ENCODE results near the gene TMEM209.
"Not testable (repeated sequence)": the region's sequence is repeated elsewhere in the genome, so short reads cannot be mapped to it uniquely, and the experiment has no call there.

TMEM209 gene

GRCh38 chr7:130126840-130127239, 78.4 kb downstream of the TMEM209 start:
- DNase-seq (ENCODE audit: low read depth) = not testable (repeated sequence)

DNA sequence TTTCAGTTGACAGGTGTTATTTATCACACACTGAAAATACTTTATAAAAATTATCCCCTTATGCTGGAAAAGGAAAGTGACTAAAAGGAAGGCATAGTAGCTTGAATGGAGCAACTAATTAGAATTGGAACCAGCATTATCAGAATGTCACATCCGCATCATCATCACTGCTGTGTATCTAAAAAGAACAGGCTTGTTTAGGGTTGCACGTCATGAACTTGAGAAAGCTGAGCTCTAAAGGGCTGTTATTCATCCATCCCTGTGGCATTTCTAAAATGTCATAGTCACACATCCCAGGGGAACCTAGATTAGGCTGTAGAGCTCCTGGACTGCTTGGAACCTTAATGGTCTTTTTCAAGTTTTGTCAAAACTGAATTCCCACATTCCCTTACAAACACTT, 80.5 kb downstream of the TMEM209 start:
- no peak for DNase-seq (ENCODE audit: low read depth)

- no peak for DNase-seq (ENCODE audit: low read depth)
Measured at GRCh38 chr7:130123501-130123900, 81.7 kb downstream of the TMEM209 start.

- no peak for DNase-seq (ENCODE audit: low read depth)
Measured at GRCh38 chr7:130118801-130119200, 86.4 kb downstream of the TMEM209 start.

DNA sequence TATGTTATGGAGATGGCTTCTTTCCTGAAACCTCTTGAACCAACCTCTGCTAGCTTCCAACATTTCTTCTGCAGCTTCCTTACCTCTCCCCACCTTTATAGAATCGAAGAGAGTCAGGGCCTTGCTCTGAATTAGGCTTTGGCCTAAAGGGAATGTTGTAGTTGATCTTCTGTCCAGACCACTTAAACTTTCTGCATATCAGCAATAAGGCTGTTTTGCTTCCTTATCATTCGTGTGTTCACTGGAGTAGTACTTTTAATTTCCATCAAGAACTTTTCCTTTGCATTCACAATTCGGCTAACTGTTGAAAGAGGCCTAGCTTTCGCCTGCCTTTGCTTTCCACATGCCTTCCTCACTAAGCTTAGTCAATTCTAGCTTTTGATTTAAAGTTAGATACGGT, 86.9 kb downstream of the TMEM209 start:
- no peak for DNase-seq (ENCODE audit: low read depth)

- no peak for DNase-seq (ENCODE audit: low read depth)
Measured at GRCh38 chr7:130114776-130115175, 90.4 kb downstream of the TMEM209 start.
